Measurements from ENCODE around the gene SPAG16.

SPAG16 gene

DNA sequence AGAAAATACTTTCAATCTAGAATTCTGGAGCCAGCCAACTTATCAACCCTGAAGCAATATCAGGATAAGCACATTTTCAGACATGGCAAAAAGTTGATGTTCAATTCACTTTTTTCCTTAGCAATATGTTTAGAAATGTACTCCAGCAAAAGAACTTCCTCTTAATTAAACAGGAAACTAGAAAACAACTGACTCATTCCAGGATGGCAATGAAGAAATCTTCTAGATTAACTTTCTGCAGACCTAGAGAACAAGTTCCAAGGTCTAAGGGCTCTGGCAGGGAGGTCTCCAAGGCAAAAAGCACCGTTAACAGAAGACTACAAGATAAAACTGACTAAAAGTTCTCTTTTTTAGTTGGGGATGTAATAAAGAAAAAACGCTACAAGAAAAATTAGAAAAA is 1057.4 kb downstream of the SPAG16 start:
- Histone ChIP-seq H3K27me3 (ENCODE audit: insufficient read depth, poor library complexity, severe bottlenecking) (no peaks in the 10 kb centered on the region), H3K27ac (replicated peaks) (no peak overlapping the region; the same call in 1 of the 2 replicates), H3K4me3 (replicated peaks; ENCODE audit: insufficient read depth, low read length) (no peak overlapping the region)
- TF ChIP-seq GABPA (IDR thresholded peaks at IDR 0.05; ENCODE audit: low read depth) (no peak), SPI1 (IDR thresholded peaks at IDR 0.05; ENCODE audit: borderline replicate concordance, low read depth) (peak; percentile 6; the same call in 1 of the 2 replicates)
- DNase-seq (ENCODE audit: low read depth in 1 of 2, low spot score in 1 of 2) = peak in 1 of 2 experiments; percentile 9

DNA sequence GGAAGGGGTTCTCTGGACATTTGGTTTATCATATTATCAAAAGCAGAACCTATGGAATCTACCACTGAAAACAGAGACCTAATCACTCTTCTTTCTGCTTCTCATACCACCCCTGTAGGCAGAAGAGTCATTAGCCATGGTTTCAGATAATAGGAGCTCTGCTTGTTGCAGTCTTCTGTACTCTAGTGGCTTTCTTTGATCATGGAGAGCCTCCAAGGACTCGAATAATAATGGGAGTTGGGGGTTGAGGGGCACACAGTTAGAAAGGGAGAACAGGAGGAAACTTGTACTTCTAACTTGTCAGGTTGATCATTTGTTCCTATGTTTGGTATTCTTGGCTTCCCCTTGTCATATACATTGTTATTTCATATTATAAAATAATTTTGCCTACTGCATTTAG is 1074.2 kb downstream of the SPAG16 start:
- Histone ChIP-seq H3K27me3 (ENCODE audit: insufficient read depth, poor library complexity, severe bottlenecking) (no peaks in the 10 kb centered on the region), H3K4me3 (replicated peaks; ENCODE audit: insufficient read depth, low read length) (no peak overlapping the region), H3K27ac (replicated peaks) (no peak overlapping the region)
- no peak for DNase-seq (ENCODE audit: low read depth in 1 of 2, low spot score in 1 of 2)
- TF ChIP-seq, protein P1, sequence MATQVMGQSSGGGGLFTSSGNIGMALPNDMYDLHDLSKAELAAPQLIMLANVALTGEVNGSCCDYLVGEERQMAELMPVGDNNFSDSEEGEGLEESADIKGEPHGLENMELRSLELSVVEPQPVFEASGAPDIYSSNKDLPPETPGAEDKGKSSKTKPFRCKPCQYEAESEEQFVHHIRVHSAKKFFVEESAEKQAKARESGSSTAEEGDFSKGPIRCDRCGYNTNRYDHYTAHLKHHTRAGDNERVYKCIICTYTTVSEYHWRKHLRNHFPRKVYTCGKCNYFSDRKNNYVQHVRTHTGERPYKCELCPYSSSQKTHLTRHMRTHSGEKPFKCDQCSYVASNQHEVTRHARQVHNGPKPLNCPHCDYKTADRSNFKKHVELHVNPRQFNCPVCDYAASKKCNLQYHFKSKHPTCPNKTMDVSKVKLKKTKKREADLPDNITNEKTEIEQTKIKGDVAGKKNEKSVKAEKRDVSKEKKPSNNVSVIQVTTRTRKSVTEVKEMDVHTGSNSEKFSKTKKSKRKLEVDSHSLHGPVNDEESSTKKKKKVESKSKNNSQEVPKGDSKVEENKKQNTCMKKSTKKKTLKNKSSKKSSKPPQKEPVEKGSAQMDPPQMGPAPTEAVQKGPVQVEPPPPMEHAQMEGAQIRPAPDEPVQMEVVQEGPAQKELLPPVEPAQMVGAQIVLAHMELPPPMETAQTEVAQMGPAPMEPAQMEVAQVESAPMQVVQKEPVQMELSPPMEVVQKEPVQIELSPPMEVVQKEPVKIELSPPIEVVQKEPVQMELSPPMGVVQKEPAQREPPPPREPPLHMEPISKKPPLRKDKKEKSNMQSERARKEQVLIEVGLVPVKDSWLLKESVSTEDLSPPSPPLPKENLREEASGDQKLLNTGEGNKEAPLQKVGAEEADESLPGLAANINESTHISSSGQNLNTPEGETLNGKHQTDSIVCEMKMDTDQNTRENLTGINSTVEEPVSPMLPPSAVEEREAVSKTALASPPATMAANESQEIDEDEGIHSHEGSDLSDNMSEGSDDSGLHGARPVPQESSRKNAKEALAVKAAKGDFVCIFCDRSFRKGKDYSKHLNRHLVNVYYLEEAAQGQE (IDR thresholded peaks at IDR 0.05; ENCODE audit: insufficient replicate concordance, low read depth) = no peak
- TF ChIP-seq POLR2AphosphoS5 (IDR thresholded peaks at IDR 0.05; ENCODE audit: low read depth) = no peak
- TF ChIP-seq, protein P2, sequence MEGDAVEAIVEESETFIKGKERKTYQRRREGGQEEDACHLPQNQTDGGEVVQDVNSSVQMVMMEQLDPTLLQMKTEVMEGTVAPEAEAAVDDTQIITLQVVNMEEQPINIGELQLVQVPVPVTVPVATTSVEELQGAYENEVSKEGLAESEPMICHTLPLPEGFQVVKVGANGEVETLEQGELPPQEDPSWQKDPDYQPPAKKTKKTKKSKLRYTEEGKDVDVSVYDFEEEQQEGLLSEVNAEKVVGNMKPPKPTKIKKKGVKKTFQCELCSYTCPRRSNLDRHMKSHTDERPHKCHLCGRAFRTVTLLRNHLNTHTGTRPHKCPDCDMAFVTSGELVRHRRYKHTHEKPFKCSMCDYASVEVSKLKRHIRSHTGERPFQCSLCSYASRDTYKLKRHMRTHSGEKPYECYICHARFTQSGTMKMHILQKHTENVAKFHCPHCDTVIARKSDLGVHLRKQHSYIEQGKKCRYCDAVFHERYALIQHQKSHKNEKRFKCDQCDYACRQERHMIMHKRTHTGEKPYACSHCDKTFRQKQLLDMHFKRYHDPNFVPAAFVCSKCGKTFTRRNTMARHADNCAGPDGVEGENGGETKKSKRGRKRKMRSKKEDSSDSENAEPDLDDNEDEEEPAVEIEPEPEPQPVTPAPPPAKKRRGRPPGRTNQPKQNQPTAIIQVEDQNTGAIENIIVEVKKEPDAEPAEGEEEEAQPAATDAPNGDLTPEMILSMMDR (IDR thresholded peaks at IDR 0.05; ENCODE audit: insufficient read depth, low read length) = no peak
- no peak for TF ChIP-seq GABPA (IDR thresholded peaks at IDR 0.05; ENCODE audit: low read depth)
- TF ChIP-seq SPI1 (IDR thresholded peaks at IDR 0.05; ENCODE audit: borderline replicate concordance, low read depth) = no peak

DNA sequence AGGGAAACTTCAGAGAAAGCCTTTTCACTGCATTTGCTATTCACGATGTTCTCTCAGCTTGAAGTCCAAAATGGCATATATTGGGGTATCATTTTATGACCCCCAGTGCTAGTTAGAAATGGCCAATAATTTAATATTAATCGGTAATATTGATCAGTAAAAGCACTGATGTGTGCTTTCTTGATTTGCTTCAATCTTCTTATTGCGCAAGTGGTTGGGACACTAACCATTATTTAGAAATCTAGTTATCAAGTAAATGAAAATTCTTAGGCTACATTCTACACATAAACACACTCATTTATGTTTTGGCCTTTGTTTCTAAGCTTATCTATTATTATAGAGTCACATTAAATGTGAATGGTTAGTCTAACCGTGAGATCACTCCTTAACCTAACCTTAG is 1076.9 kb downstream of the SPAG16 start:
- no peak overlapping the region for H3K4me3 ChIP-seq (replicated peaks; ENCODE audit: insufficient read depth, low read length)
- no peak overlapping the region for H3K27ac ChIP-seq (replicated peaks)
- DNase-seq (ENCODE audit: low read depth in 1 of 2, low spot score in 1 of 2) = no peak
- no peaks in the 10 kb centered on the region for H3K27me3 ChIP-seq (ENCODE audit: insufficient read depth, poor library complexity, severe bottlenecking)
- TF ChIP-seq, protein P1 (IDR thresholded peaks at IDR 0.05; ENCODE audit: insufficient replicate concordance, low read depth) = no peak

DNA sequence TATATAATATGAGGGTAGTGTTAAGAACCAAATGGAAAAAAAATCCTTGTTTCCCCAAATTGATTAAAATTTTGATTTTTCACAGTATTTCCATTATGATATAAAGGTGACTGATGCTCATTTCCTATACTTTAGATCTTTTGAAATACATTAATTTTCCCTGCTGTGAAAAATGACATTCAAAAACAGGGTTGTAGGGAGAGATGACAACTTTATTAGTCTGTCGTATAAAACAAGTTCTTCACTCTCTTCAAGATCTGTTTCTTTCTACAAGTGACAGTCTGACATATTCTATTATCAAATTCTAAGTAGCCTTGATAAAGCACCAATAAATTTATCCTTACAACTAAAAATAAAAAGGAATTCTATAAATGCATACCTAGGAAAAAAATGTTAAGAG is 1081.3 kb downstream of the SPAG16 start:
- Histone ChIP-seq H3K27ac (replicated peaks) (no peak overlapping the region), H3K27me3 (ENCODE audit: insufficient read depth, poor library complexity, severe bottlenecking) (no peaks in the 10 kb centered on the region), H3K4me3 (replicated peaks; ENCODE audit: insufficient read depth, low read length) (no peak overlapping the region)
- TF ChIP-seq POLR2AphosphoS5 (IDR thresholded peaks at IDR 0.05; ENCODE audit: low read depth) (no peak), GABPA (IDR thresholded peaks at IDR 0.05; ENCODE audit: low read depth) (no peak), SPI1 (IDR thresholded peaks at IDR 0.05; ENCODE audit: borderline replicate concordance, low read depth) (no peak)
- TF ChIP-seq, protein P1 (IDR thresholded peaks at IDR 0.05; ENCODE audit: insufficient replicate concordance, low read depth) = no peak
- TF ChIP-seq, protein P2 (IDR thresholded peaks at IDR 0.05; ENCODE audit: insufficient read depth, low read length) = no peak
- DNase-seq (ENCODE audit: low read depth in 1 of 2, low spot score in 1 of 2) = no peak

Measured in HL-60 (cell line).